Activated CD8-positive, alpha-beta memory T cell treated with anti-CD3 and anti-CD28 coated beads for 1 hour (primary cell): Measurements from ENCODE around the gene JAG1.

Source experiments
- DNase-seq, 2 donors: peaks; one replicate each; pipeline ENCODE4 v3.0.0-alpha.2; 2020; ENCODE audit warnings: low read depth in 1 of 2; ENCODE audit errors: extremely low read depth in 1 of 2

JAG1 gene

GRCh38 chr20:10699941-10700340 is 26.1 kb upstream of the JAG1 start:
- DNase-seq: no peak

- no peak for DNase-seq
These were observed 25.7 kb upstream of the JAG1 start for GRCh38 chr20:10699489-10699888.

GRCh38 chr20:10696650-10697049 is 22.9 kb upstream of the JAG1 start:
- DNase-seq: no peak

- no peak for DNase-seq
These were observed 15.6 kb upstream of the JAG1 start for GRCh38 chr20:10689385-10689784.

GRCh38 chr20:10687895-10688294 is 14.1 kb upstream of the JAG1 start:
- no peak for DNase-seq

GRCh38 chr20:10686356-10687133 is 12.7 kb upstream of the JAG1 start:
- DNase-seq: no peak

- no peak for DNase-seq
These were observed 9.7 kb upstream of the JAG1 start for GRCh38 chr20:10683537-10683936.

- DNase-seq: no peak
These were observed 9.1 kb upstream of the JAG1 start for GRCh38 chr20:10682939-10683338.

- no peak for DNase-seq
These were observed 7.7 kb upstream of the JAG1 start for GRCh38 chr20:10681494-10681893.

GRCh38 chr20:10680571-10680970 is 6.8 kb upstream of the JAG1 start:
- no peak for DNase-seq

GRCh38 chr20:10679269-10679668 is 5.5 kb upstream of the JAG1 start:
- DNase-seq: no peak

GRCh38 chr20:10676518-10676917 is 2.7 kb upstream of the JAG1 start:
- no peak for DNase-seq

GRCh38 chr20:10675450-10675848 is 1.6 kb upstream of the JAG1 start:
- no peak for DNase-seq

GRCh38 chr20:10674684-10675449 is 1.1 kb upstream of the JAG1 start:
- DNase-seq: peak in 1 of 2 donors; percentile 23

GRCh38 chr20:10673176-10673841 is 490 bp downstream of the JAG1 start:
- no peak for DNase-seq

GRCh38 chr20:10672624-10673127 is 1.1 kb downstream of the JAG1 start:
- DNase-seq: peak in 1 of 2 donors; percentile 1

GRCh38 chr20:10671919-10672623 is 1.7 kb downstream of the JAG1 start:
- no peak for DNase-seq

GRCh38 chr20:10671221-10671918 is 2.4 kb downstream of the JAG1 start:
- DNase-seq: no peak

- DNase-seq: no peak
These were observed 3.1 kb downstream of the JAG1 start for GRCh38 chr20:10670501-10671220.
